ENCODE results near the gene MGAT1. TPM values are rescaled to one million over a fixed set of nuclear protein-coding genes. Genes with fewer than 3 reads are reported as not detected.

Gene MGAT1
- polyA plus RNA-seq, 3 donors from 2014 or later: 220 to 241 (median 238) TPM

GRCh38 chr5:180739958-180740357, 62.6 kb downstream of the MGAT1 start, which contains the start of gene OR2Y1:
Gene OR2Y1 (minus strand): TSS chr5:180740058. CDS start chr5:180740058, 0 bp downstream.
- no peak for DNase-seq
- Mint-ChIP-seq H3K27ac (peak within 1 kb of the TSS in 1 of 6 donors; percentile 37), H3K4me1 (no peaks in the 10 kb centered on the region), H3K4me3 (no peak within 1 kb of the TSS), H3K9me3 (peaks cover 0 to 1% (median 0%) of the 10 kb centered on the region in 6 donors), H3K36me3 (peaks cover 0 to 3% (median 0%) of the 10 kb centered on the region in 3 donors), H3K27me3 (ENCODE audit: low read depth in 3 of 3) (peaks cover 0 to 11% (median 5%) of the 10 kb centered on the region in 3 donors)

- Mint-ChIP-seq H3K36me3 (peaks cover 0 to 3% (median 0%) of the 10 kb centered on the region in 3 donors), H3K4me3 (no peak overlapping the region), H3K4me1 (no peaks in the 10 kb centered on the region), H3K27me3 (ENCODE audit: low read depth in 3 of 3) (peaks cover 0 to 11% (median 5%) of the 10 kb centered on the region in 3 donors), H3K9me3 (peaks cover 0 to 1% (median 0%) of the 10 kb centered on the region in 6 donors), H3K27ac (no peak overlapping the region)
- DNase-seq: no peak
Measured at GRCh38 chr5:180739271-180739670, 63.3 kb downstream of the MGAT1 start.

- peaks cover 0 to 3% (median 0%) of the 10 kb centered on the region in 3 donors for H3K36me3 Mint-ChIP-seq
- H3K4me3 Mint-ChIP-seq: no peak overlapping the region
- no peak overlapping the region for H3K27ac Mint-ChIP-seq
- H3K9me3 Mint-ChIP-seq: peaks cover 0 to 1% (median 0%) of the 10 kb centered on the region in 6 donors
- H3K27me3 Mint-ChIP-seq (ENCODE audit: low read depth in 3 of 3): peaks cover 0 to 11% (median 10%) of the 10 kb centered on the region in 3 donors
- DNase-seq: no peak
- H3K4me1 Mint-ChIP-seq: no peaks in the 10 kb centered on the region
Measured at GRCh38 chr5:180736536-180736935, 66.1 kb downstream of the MGAT1 start.

Other genes starting within 250 kb of the MGAT1 start
- under 1 TPM in 1 of 3 donors, not detected in 2; 0.51 TPM for gene SCGB3A1, start 211.3 kb downstream of the MGAT1 start, polyA plus RNA-seq
- under 1 TPM in 1 of 3 donors, not detected in 2; 0.37 TPM for gene FLT4, start 153.2 kb downstream of the MGAT1 start, polyA plus RNA-seq
- gene OR2Y1, start 62.7 kb downstream of the MGAT1 start, polyA plus RNA-seq: not detected
- gene ZFP62, start 58.5 kb upstream of the MGAT1 start, polyA plus RNA-seq: 1 to 10 TPM; 7.4 to 9.8 (median 8.9) TPM
- not detected for gene BTNL8, start 96.4 kb upstream of the MGAT1 start, polyA plus RNA-seq
- not detected for gene BTNL3, start 186.0 kb upstream of the MGAT1 start, polyA plus RNA-seq
- gene BTNL9, start 237.5 kb upstream of the MGAT1 start, polyA plus RNA-seq: not detected

Data from immature natural killer cell (primary cell).